Stimulated activated naive CD8-positive, alpha-beta T cell treated with anti-CD3 and anti-CD28 coated beads, Interleukin-15, Interleukin-2, amounts not matched to agents 100 ng/mL and 50 ng/mL, for 24 hours (primary cell): ENCODE results near the gene KLHL18.
A peak's percentile ranks its signal among the peaks of the same experiment; 100 is the strongest.
"Not testable (repeated sequence)": the region's sequence is repeated elsewhere in the genome, so short reads cannot be mapped to it uniquely, and the experiment has no call there.

Experiments used
- H3K27ac Mint-ChIP-seq: one replicate; pipeline ENCODE4 v1.8.0; 2021; ENCODE audit warnings: mild to moderate bottlenecking, mixed read lengths
- H3K27me3 Mint-ChIP-seq: one replicate; pipeline ENCODE4 v1.8.0; 2021; ENCODE audit warnings: mixed read lengths
- H3K36me3 Mint-ChIP-seq: one replicate; pipeline ENCODE4 v1.8.0; 2021; ENCODE audit warnings: low read depth, mixed read lengths
- H3K4me1 Mint-ChIP-seq: one replicate; pipeline ENCODE4 v1.8.0; 2021; ENCODE audit warnings: low read depth, mixed read lengths
- H3K4me3 Mint-ChIP-seq: one replicate; pipeline ENCODE4 v1.8.0; 2021; ENCODE audit warnings: mild to moderate bottlenecking, mixed read lengths
- H3K9me3 Mint-ChIP-seq: one replicate; pipeline ENCODE4 v1.8.0; 2021; ENCODE audit warnings: mixed read lengths

The KLHL18 gene

DNA sequence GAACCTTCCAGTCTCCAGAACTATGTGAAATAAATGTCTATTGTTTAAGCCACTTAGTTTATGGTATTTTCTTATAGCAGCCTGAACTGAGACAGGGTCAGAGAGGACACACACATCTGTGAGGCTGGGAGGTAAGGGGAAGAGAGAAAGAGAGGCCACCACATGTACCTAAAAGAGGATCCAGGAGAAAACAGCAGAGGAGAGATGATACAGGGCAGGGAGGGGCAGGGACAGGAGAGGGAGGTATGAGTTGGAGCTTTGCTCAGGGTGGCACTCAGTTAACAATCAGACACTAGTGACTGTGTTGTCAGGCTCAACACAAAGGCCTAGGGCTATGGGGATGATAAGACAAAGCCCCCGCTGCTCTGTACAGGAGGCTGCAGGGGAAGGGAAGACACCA is 17.7 kb upstream of the KLHL18 start:
- Mint-ChIP-seq H3K36me3 (no peaks in the 10 kb centered on the region), H3K27me3 (no peaks in the 10 kb centered on the region), H3K4me1 (peaks cover 12% of the 10 kb centered on the region), H3K9me3 (no peaks in the 10 kb centered on the region), H3K27ac (no peak overlapping the region), H3K4me3 (no peak overlapping the region)

DNA sequence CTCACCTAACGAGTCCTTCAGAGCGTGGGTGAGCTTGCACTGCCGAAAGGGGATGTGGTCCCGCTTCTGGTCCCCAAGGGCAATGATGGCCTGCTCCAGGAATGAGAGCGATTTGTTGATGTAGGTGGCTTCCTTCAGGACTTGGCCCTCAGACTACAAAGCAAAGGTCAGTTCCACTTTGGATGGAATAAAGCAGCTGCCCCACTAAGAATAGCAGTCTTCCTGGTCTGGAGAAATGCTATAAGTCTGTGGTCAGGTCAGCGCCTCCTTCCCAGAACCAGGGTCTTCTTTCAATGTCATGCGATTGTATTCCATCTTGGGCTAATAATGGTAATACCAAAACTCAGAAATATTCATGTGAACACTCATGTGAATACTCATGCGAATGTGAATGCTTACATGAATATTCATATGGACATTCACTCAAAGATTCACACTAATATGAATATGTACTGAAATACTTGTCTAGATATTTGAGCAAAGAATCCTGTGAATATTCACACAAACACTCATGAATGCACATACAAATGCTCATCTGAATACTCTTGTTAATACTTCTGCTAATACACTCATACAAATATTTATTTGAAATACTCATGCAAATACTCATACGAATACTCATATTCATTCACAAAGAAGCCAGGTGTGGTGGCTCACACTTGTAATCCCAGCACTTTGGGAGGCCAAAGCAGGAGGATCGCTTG is 16.9 kb upstream of the KLHL18 start:
- Mint-ChIP-seq H3K9me3 (no peaks in the 10 kb centered on the region), H3K4me1 (peaks cover 12% of the 10 kb centered on the region), H3K27me3 (no peaks in the 10 kb centered on the region), H3K36me3 (no peaks in the 10 kb centered on the region), H3K27ac (no peak overlapping the region), H3K4me3 (no peak overlapping the region)

- Mint-ChIP-seq H3K27ac (no peak overlapping the region), H3K9me3 (no peaks in the 10 kb centered on the region), H3K36me3 (no peaks in the 10 kb centered on the region), H3K27me3 (no peaks in the 10 kb centered on the region), H3K4me1 (peaks cover 12% of the 10 kb centered on the region), H3K4me3 (no peak overlapping the region)
These were observed 15.8 kb upstream of the KLHL18 start for GRCh38 chr3:47266709-47267489.

- peaks cover 12% of the 10 kb centered on the region for H3K4me1 Mint-ChIP-seq
- H3K9me3 Mint-ChIP-seq: no peaks in the 10 kb centered on the region
- no peak overlapping the region for H3K27ac Mint-ChIP-seq
- no peaks in the 10 kb centered on the region for H3K27me3 Mint-ChIP-seq
- no peaks in the 10 kb centered on the region for H3K36me3 Mint-ChIP-seq
- H3K4me3 Mint-ChIP-seq: no peak overlapping the region
These were observed 15.3 kb upstream of the KLHL18 start for GRCh38 chr3:47267490-47267824.

GRCh38 chr3:47270526-47270925 is 12.2 kb upstream of the KLHL18 start:
- Mint-ChIP-seq H3K27me3 (no peaks in the 10 kb centered on the region), H3K36me3 (no peaks in the 10 kb centered on the region), H3K4me1 (peaks cover 12% of the 10 kb centered on the region), H3K27ac (no peak overlapping the region), H3K9me3 (no peaks in the 10 kb centered on the region), H3K4me3 (no peak overlapping the region)

DNA sequence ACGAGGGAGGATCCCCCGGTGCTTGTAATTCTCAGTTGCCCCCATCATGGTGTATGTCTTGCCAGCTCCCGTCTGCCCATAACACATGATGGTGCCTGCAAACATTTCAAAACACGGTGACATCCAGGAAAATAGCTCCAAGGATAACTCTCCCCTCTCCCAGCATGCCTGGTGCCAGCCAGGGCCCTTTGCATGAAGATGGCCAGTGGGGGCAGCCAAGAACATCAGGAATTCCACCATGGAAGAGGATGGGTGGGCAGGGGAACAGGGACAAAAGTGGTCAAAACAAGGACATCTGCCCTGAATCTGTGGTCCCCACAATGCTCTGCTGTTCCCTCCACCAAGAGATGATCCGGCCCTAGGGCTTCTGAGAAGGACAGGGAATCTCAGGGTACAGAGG is 9.2 kb upstream of the KLHL18 start:
- H3K4me1 Mint-ChIP-seq: no peaks in the 10 kb centered on the region
- no peaks in the 10 kb centered on the region for H3K9me3 Mint-ChIP-seq
- H3K27ac Mint-ChIP-seq: no peak overlapping the region
- H3K36me3 Mint-ChIP-seq: no peaks in the 10 kb centered on the region
- H3K27me3 Mint-ChIP-seq: no peaks in the 10 kb centered on the region
- H3K4me3 Mint-ChIP-seq: no peak overlapping the region

- Mint-ChIP-seq H3K36me3 (no peaks in the 10 kb centered on the region), H3K27me3 (no peaks in the 10 kb centered on the region), H3K4me1 (no peaks in the 10 kb centered on the region), H3K4me3 (no peak overlapping the region), H3K27ac (no peak overlapping the region), H3K9me3 (no peaks in the 10 kb centered on the region)
These were observed 8.1 kb upstream of the KLHL18 start for GRCh38 chr3:47274652-47275051.

GRCh38 chr3:47276558-47276957 is 6.2 kb upstream of the KLHL18 start:
- no peak overlapping the region for H3K27ac Mint-ChIP-seq
- no peaks in the 10 kb centered on the region for H3K36me3 Mint-ChIP-seq
- H3K27me3 Mint-ChIP-seq: no peaks in the 10 kb centered on the region
- peaks cover 5% of the 10 kb centered on the region for H3K4me1 Mint-ChIP-seq
- H3K4me3 Mint-ChIP-seq: no peak overlapping the region
- no peaks in the 10 kb centered on the region for H3K9me3 Mint-ChIP-seq

DNA sequence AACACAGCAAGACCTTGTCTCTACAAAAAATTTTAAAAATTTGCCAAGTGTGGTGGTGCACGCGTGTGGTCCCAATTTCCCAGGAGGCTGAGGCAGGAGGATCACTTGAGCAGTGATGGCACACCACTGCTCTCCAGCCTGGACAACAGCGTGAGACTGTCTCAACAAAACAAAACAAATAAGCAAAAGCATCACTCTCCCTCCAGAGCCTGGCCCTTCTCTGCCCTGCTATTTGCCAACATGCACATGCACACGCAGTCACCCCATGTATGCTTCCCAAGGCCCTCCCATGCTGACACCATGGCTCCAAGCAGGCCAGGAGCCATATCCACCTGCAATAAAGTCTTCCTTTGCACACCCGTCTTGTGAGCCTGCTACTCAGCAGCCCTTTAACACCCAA is 2.2 kb upstream of the KLHL18 start:
- Mint-ChIP-seq H3K36me3 (peaks cover 15% of the 10 kb centered on the region), H3K4me3 (no peak overlapping the region), H3K27ac (no peak overlapping the region), H3K27me3 (no peaks in the 10 kb centered on the region), H3K4me1 (peaks cover 33% of the 10 kb centered on the region), H3K9me3 (no peaks in the 10 kb centered on the region)

GRCh38 chr3:47283193-47283537 is 421 bp downstream of the KLHL18 start:
- Mint-ChIP-seq H3K27ac (peak overlapping the region; percentile 98), H3K27me3 (no peaks in the 10 kb centered on the region), H3K4me3 (peak overlapping the region; percentile 98), H3K9me3 (no peaks in the 10 kb centered on the region), H3K4me1 (peaks cover 49% of the 10 kb centered on the region), H3K36me3 (peaks cover 33% of the 10 kb centered on the region)

DNA sequence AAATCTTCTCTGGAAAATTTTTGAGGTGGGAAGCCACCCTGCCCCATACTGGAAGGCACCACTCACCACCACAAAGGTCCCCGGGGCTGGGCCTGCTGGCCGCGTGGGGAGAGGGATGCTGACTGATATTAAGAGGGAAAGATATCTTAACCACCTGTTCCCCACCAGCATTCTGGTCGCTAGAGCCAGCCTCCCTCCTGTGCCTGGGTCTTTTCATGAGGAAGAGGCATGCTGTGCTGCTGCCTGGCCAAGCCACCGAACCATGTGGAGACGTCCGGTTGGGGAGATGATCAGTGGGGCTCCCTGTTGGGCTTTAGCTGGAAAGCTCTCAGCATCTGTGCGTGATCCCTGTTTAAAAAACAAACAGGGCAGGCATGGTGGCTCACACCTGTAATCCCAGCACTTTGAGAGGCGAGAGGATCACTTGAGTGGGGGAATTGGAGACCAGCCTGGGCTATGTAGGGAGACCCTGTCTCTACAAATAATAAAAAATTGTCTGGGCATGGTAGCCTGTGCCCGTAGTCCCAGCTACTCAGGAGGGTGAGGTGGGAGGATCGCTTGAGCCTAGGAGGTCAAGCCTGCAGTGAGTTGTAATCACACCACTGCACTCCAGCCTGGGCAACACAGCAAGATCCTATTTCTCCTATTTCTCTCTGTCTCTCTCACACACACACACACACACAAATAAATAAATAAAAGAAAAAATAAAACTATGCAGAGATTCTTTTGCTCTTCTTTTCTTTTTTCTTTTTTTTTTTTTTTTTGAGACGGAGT is 1.0 kb downstream of the KLHL18 start:
- H3K27me3 Mint-ChIP-seq: no peaks in the 10 kb centered on the region
- peaks cover 39% of the 10 kb centered on the region for H3K36me3 Mint-ChIP-seq
- peak overlapping the region; percentile 98 for H3K27ac Mint-ChIP-seq
- H3K4me3 Mint-ChIP-seq: peak overlapping the region; percentile 98
- H3K9me3 Mint-ChIP-seq: no peaks in the 10 kb centered on the region
- H3K4me1 Mint-ChIP-seq: peaks cover 49% of the 10 kb centered on the region

- H3K4me3 Mint-ChIP-seq: no peak overlapping the region
- peaks cover 72% of the 10 kb centered on the region for H3K36me3 Mint-ChIP-seq
- H3K4me1 Mint-ChIP-seq: peaks cover 45% of the 10 kb centered on the region
- H3K27me3 Mint-ChIP-seq: no peaks in the 10 kb centered on the region
- H3K27ac Mint-ChIP-seq: no peak overlapping the region
- H3K9me3 Mint-ChIP-seq: no peaks in the 10 kb centered on the region
These were observed 6.5 kb downstream of the KLHL18 start for GRCh38 chr3:47288966-47289910.

GRCh38 chr3:47291158-47291753 is 8.5 kb downstream of the KLHL18 start:
- H3K9me3 Mint-ChIP-seq: no peaks in the 10 kb centered on the region
- peaks cover 63% of the 10 kb centered on the region for H3K36me3 Mint-ChIP-seq
- no peak overlapping the region for H3K4me3 Mint-ChIP-seq
- H3K27ac Mint-ChIP-seq: no peak overlapping the region
- H3K27me3 Mint-ChIP-seq: no peaks in the 10 kb centered on the region
- H3K4me1 Mint-ChIP-seq: peaks cover 41% of the 10 kb centered on the region

GRCh38 chr3:47291754-47292420 is 9.1 kb downstream of the KLHL18 start:
- peaks cover 60% of the 10 kb centered on the region for H3K36me3 Mint-ChIP-seq
- H3K4me1 Mint-ChIP-seq: peaks cover 40% of the 10 kb centered on the region
- not testable (repeated sequence) for H3K4me3 Mint-ChIP-seq, H3K27ac Mint-ChIP-seq, H3K27me3 Mint-ChIP-seq, H3K9me3 Mint-ChIP-seq
